NOMO-1 treated with dmso at 0.1 percent for 144 hours (cell line): ENCODE measurements around the gene CPT1C.

Experiments
- DNase-seq: peaks from one replicate; lab custom pipeline; 2025; ENCODE audit not compliant: unreplicated experiment; lab: John Stamatoyannopoulos, UW

The CPT1C gene

DNA sequence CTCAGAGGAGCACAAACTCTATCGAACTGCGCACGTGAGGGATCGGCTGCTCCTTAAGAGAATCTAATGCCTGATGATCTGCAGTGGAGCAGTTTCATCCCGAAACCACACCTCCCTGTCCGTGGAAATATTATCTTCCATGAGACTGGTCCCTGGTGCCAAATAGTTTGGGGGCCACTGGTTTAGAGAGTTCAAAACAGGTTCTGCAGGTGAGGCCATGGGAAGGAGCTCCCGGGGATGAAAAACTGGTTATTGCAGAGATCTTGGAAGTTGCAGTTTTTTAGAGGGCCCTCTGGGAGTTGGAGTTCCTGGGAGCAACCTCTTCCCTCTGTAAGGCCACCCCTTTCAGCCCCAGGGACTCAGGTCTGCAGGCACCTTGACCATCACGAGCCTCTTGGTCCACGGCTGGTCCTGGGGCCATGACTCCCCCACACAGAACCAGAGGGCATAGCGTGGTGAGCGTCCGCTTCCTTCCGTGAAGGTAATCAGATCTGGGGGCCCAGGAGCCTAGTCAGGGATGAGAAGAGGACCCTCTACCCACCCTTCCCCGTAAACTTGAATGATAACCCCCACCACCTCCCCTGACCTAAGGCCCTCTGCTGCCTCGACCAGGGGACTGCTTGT is 30.5 kb upstream of the CPT1C start:
- DNase-seq = no peak

DNA sequence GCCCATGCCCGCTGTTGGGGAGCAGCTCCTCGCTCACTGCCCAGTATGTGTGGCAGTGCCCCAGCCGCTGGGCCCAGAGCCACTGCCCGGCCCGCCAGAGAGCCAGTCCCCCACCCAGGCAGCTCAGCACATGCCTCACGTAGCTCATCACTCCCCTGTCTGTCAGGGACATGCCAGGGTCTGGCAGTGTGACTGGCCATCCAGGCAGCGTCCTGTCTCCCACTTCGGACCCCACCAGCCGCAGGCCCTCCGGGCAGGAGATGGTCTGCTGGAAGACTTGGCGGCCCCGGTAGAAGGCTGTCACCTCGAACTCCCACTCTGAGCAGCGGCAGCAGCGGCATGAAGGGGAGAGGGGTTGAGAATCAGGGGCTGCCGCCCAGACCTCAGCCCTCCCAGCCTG is 28.9 kb upstream of the CPT1C start:
- no peak for DNase-seq

DNA sequence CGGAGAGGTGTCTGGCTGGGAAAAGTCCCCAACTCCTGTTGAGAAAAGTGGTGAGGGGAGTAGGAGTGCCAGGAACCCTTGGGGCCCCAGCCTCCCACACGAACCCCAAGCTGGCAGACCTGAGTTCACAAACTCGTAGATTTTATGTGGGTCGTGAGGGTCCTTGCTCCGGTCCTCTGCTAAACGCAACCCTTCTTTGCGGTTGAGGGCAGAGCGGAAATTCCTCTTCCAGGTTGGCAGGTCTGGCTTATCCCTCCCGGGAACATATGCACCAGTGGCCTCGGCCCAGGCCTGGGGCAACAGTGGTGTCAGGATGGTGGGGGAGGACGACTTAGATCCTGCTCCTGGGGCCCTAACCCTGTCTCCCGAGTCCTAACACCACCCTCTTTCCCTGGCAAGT is 27.7 kb upstream of the CPT1C start:
- DNase-seq = no peak

DNA sequence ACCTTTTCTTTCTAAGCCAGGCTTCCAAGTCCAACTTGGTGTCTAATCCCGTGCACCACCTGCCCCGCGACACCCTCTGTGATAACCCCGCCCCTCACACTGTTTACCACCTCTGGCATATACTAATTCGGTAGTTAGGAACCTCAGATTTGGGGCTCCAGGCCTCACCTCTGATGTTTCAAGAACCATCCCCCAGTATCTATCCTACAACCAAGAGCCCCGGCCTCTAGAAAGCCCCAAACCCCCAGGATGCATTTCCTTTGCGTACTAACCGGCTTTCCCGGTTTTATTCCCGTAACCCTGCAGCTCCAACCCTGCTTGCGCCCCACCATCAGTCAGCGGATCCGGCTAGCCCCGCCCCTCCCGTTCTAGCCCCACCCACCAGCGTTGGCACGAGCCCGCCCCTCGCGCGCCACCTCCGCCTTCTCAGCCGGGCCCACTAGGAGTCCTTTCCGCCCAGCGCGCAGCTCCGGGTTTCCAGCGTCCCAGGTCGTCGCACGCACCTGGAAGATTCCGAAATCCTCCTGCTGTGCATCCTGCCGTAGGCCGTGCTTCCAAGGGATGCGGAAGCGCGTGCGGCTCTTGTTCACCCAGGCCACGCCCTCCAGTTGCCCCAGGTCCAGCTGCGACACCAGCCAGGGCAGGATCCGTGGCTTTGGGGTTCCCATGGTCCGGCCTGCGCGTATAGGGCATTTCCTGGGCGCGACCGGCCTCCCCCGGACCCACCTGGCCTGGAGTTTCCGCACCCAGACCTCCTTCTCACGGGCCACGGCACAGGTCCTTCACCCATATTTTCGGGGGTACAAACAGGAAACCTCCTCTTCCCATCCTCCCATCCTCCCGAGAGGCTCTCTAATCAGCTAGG is 26.5 kb upstream of the CPT1C start:
- DNase-seq = peak; percentile 29

DNA sequence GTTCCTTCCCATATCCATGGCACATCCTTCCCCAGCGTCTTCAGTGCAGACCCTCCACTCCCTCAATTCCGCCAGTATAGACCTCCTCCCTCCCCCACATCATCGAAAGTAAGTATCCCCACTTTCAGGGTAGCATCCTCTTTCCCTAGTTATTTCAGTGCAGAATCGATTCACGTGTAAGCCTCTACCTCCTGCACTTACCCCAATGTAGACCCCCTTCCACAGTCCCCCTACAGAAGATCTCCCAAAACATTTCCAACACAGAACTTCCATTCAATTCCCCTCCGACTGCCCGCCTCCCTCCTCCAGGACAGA is 25.9 kb upstream of the CPT1C start:
- DNase-seq = no peak

DNA sequence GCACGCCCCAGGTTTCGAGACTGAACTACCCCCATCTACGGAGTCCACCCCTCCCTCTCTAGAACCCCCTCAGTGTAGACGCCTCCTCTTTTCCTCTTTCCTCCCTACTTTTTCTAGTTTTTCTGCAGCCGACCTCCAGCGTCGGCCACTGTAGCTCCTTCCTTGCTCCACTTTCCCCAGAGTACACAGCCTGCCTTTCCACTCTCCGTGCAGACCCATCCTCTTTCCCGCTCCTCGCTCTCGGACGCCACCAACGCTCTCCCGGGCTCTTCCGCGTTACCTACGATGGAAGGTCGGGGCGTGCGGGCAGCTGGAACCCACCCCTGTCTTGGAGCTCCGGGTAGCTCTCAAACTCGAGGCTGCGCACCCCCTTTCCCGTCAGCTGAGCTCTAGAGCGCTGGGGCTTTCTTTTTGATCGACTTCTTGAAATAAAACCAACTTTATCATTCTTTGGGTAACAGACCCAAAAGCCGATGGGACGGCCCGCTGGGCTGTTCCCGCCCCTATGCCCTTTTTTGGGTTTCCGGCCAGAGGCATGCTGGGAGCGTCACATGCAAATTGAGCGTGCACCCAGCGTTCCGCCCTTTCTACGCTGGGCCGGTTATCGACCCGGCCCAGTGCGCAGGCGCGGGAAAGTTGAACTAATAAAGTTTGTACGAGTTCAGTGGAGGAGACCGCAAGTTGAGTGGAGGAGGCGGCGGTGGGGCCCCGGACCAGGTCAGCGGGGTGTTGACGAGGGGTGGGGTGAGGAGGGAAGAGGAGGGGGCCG is 25.4 kb upstream of the CPT1C start, which contains the start of the genes BCL2L12 and IRF3:
BCL2L12 (plus strand) TSS at position 583 of the 769 bp plus-strand sequence. CDS start 760 bp downstream, outside the sequence.
IRF3 (minus strand) TSS at position 507 of the 769 bp plus-strand sequence. CDS start 1,019 bp downstream, outside the sequence.
- DNase-seq = peak; percentile 96

DNA sequence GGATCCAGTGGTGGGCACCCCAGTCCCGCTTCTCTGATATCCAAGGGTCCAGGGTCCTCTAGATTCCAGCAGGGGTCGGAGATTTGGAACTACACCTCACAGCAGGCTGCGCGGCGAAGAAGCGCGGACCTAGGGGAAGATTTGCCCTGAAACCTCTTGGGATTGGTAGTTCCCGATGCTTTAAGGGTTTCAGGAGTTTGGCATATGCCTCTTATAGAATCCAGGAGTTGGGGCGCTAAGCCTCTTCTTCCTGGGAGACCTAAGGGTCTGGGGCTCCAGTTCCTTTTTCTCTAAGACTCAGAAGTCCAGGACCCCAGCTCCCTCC is 24.8 kb upstream of the CPT1C start:
- no peak for DNase-seq

DNA sequence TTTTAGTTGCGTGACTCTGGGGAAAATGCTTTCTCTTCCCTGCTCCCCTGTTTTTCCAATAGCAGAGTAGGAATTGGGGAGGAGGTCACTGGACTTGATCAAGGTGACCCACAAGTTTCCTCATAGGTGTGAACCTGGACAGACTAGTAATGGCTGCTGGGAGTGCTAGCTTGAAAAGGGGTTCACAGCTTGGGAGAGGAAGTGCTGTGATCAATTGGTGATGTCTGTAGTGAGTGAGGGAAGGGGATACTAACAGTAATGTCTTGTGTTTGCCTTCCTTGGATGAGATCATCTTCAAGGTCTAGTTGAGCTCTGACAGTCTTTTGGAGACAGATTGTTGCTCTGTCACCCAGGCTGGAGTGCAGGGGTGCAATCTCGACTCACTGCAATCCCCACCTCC is 23.4 kb upstream of the CPT1C start:
- no peak for DNase-seq

DNA sequence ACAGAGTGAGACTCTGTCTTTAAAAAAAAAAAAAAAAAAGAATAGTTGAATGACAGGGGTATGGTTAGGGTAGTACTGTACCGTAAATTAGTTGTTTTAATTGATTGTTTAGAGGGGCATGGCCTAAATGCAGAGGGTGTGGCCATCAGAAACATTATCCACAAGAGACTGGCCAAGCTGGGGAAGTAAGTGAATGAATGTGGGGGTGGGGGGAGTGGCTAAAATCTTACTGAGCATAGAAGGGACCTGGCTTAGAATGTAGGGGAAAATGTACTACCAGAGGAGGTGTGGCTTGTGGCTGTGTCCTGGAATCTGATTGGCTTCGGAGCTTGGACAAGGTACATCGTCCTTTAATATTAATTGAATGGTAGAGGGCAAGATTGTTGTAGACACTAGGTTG is 21.4 kb upstream of the CPT1C start:
- DNase-seq = no peak

DNA sequence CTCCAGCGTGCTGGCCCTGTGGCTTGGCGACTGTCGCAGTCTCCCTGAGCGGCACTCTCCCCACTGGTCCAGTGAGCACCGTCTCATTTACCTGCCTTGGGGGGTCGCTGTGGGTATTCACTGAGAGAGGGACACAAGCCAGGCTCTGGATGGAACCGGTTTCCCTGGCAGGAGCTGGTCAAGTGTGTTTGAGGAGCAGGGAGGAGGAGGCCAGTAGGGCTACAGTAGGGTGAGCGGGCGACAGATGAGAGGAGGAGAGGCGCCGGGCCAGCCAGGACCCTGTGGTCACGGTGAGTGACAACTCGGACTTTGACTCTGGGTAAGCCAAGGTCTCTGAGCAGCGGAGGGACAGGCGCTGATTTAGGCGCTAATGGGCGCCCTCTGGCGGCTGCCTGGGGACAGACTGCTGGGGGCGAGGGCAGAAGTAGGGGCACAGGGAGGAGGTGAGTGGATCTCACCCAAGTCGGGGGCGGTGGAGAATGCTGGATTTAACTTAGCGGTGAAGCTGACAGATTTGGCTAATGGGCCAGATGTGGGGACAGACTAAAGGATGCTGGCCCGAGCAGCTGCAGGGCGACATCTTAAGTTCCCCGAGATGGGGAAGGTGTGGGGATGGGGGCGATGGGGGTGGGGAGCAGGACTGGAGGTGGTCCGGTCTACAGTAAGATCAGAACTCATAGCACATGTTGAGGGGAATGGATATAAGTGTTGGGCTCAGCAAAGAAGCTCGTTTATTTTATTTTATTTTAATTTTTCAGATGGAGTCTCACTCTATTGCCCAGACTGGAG is 18.6 kb upstream of the CPT1C start:
- peak; percentile 27 for DNase-seq

DNA sequence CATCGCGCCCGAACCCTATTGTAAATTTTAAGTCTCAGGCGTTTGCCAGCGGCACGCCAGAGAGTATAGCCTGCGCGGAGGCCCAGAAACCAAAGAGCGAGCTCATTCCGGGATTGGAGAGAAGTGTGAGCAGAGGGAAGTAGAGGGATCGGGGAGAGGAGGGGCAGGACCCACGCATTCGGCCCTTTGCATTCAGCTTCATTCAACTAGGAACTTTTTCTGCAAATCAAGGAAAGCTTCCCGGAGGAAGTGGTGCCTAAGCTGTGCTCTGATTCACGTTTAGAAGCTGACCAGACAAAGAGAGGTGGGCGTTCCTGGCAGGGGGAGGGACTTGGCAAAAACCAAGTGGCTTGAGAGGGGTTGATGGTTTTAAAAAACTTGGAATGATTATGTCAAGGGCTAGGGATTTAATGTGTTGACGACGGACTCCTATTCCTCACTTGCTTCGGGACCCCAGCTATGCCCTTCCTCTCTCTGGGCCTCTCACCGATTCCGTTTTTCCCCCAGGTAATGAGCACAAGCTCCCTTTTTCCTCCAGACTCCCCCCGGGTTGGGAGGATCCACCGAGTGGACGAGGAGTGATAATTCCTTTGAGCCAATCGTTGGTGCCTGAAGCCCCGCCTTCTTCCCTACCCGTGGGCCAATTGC is 14.7 kb upstream of the CPT1C start:
- DNase-seq = peak; percentile 84

DNA sequence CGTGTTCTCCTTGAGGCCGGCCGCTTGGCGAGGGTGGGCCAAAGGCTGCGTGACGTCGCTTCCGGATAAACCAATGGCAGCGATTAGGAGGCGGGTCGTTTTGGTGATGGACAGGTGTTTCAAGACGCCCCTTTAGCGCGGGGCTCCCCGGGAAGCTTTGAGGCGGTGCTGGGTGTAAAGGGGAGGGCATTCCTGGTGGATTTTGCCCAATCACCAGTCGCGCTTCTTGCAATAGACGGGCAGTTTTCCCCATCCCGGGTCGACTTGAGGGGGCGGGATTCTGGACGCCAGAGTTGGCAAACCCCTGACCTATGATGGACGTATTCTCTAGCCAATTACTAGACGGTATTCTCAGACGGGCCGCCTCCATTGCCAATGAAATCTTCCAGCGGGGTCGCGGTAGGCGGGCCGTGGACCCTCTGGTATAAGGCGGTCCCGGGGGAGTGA is 14.1 kb upstream of the CPT1C start:
- peak; percentile 99 for DNase-seq

DNA sequence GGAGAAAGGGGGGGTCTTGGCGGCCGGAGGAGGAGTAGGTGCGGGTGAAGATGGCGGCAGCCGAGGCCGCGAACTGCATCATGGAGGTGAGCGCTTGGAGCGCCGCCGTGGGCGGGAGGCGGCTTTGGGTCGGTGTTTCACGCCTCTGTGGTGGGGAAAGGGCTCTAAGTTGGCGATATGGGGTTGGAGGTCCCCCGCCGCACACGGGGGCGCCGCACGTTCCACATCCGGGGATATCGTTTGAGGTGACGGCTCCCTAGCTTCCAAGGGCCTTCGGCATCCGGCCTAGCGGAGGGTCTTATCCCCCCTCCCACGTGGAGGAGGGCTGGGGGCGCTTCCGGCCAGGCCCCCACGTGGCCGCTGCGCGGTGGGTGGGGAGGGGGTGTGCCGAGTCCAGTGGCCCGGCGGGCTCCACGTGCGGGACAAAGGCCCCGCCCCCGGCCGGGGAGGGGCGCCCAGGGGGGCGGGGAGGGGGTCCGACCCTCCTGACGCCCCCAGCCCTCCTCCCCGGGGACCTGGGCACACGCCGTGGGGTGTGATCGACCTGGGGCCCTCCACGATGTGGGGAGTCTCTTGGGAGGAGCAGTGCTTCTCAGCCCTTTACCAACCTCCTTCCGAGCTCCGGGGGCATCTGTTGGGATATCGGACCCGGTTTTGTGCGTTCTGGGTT is 13.6 kb upstream of the CPT1C start, which contains the start of gene PRMT1:
PRMT1 (plus strand) TSS at position 41 of the 670 bp plus-strand sequence; CDS start at position 51, 10 bp downstream.
- no peak for DNase-seq

DNA sequence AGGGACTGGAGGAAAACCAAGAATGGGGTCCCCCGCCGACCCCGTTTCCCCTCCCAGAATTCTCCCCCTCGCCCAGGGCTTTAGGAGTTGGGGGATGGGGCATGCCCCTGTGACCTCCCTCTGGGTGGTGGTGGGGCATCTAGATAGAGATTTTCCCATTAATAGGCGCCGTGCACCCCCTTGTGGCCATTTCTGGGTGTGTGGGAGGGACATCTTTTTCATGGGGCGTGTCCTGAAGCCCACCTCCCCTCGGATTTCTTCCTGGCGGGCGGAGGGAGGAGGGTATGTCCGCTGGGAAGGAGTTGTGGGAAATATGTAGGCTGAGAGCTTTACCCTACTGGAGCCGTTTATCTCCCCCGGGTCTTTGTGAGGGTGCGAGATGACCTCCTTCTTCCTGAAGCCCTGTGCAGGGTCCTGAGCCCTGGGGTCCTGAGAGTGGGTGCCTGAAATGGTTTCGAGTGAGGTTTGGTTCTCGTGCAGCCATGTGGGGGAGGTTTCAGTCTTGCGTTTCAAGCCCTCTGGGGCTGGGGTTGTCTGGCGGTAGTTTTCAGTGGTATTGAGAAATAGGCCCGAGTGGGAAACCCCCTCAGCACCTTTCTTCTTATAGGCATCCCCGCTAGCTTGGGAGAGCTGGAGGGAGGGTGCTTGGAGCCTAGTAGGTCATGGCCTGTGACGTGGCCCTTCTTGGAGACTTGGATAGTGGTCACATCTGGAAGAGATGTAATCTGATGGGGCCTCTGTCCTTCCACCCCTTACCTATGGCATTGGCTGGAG is 12.8 kb upstream of the CPT1C start:
- no peak for DNase-seq

DNA sequence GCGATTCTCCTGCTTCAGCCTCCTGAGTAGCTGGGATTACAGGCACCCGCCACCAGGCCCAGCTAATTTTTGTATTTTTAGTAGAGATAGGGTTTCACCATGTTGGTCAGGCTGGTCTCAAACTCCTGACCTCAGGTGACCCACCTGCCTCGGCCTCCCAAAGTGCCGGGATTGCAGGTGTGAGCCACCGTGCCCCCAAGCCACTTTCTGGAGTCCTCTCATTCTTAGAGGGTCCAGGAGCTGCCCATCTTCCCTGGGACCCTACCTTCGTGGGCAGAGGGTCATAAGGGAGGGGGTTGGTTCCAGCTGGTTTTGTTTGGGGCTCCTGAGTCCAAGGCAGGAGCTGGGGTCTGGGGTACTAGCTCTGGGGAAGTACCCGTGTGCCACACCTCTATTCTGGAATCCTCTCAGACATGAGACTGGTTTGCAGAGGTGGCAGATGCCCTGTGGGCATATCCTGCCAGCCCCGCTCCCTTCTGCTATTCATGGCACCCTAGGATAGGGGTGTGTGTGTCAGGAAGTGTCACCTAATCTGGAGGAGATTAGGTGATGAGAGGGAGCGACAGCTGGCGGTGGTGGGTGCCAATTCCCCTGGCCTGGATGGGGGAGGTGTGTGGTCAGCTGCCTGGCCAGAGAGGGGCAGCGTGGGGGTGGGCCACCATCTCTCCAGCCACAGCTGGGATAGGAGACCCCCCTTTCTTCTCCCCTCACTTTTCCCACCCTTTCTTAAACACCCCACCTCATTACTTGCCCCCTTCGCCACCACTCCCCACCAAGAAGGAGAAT is 11.7 kb upstream of the CPT1C start:
- DNase-seq = no peak

DNA sequence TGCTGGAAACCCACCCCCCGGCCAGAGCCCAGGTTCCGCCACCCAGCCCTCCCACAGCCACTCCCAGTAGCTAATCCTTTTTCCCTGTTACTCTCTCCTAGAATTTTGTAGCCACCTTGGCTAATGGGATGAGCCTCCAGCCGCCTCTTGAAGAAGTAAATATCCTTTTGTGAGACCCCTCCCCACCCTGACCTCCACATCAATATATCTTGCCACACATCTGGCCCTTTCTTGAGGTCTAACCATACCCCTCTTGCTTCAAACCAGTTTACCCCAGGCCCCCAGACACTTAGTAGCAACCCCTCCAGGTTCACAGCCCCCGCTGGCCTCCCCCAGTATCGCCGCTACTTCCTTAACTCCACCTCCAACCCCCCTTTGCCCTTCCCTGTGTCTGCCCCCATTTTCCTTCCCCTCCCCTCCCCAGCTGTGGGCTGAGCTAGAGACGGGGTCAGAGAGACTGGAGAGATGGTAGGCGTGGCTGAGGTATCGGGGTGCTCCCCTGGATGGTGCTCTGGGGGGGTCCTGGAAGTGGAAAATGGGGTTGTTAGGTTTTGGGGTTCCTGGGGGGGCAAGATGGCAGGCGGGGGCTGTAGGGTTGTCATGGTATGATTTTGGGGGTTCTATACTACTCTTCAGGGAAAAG is 11.0 kb upstream of the CPT1C start:
- DNase-seq = no peak

DNA sequence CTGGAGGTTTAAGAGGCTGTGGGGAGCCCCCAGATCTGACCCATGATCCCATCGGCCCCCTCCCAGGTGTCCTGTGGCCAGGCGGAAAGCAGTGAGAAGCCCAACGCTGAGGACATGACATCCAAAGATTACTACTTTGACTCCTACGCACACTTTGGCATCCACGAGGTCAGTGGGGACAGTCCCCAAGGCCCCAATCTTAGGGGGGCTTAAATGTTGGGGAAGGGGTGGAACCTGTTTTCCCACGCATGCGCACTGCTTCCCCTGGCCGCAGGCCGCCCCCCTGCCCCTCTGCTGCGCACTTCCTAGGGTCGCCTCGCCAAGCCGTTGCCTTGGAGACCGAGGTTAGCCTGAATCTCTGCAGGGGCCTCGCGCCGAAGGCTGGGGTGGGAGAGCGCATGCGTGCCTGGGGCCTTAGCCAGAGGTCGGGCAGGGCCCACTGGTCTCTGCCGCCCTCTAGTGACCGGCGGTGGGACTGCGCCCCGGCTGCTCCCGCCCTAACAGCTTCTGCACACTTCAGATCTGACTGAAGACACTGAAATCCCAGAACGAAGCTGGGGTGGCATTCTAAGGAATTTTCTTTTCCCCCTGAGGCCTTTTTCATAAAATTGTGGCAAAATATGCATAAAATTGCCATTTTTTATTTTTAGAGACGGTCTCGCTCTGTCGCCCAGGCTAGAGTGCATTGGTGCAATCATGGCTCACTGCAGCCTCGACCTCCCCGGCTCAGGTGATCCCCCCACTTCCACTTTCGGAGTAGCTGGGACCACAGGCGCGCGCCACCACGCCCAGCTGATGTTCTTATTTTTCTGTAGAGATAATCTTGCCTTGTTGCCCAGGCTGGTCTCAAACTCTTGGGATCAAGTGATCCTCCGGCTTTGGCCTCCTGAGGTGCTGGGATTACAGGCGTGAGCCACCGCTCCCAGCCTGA is 10.2 kb upstream of the CPT1C start:
- peak; percentile 85 for DNase-seq
